HFF-Myc (cell line): Measurements from ENCODE around the gene CAMTA1.

Experiments used
- DNase-seq: peaks from one replicate; pipeline ENCODE4 v3.0.0-alpha.2; 2011; ENCODE audit warnings: low read depth; ENCODE audit errors: extremely low read depth
- H3K4me3 ChIP-seq: replicated peaks from 2 replicates; pipeline ENCODE4 v1.5.1; 2011; ENCODE audit warnings: low read depth, mild to moderate bottlenecking, control low read depth, low read length
- CTCF ChIP-seq: IDR thresholded peaks from 2 replicates; pipeline ENCODE4 v1.5.1; 2012; ENCODE audit warnings: mild to moderate bottlenecking, low read depth, low read length, control low read depth; ENCODE audit errors: missing control alignments

Gene CAMTA1

DNA sequence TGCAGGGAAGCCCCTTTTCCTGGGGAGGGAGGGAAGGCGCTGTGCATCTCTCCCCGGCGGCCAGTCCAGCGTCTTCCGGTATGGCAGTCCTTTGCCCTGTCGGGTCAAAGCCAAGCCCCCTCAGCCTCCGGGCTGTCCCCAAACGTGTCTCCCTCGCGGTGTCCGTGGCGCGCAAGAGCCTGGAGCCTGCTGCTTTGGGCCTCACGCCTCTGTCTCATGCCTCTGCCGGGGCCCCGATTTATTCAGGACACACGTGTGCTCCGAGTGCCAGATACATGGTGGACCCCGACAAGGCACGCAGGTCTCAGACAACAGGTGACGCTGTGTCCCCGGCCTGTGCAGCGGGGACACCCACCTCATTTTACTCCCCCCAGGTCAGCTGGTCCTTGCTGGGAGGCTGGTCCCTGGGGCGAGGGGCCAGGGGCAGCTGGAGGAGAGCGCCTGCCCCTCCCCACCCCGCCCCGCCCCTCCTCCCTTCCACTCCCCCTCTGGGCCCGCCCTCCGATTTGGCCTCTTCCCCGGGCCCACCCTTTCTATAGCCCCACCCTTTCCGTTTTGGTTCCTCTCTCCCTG lies 176.7 kb downstream of the CAMTA1 start:
- TF ChIP-seq CTCF, result no peak
- no peak overlapping the region for H3K4me3 ChIP-seq
- no peak for DNase-seq

GRCh38 chr1:6962478-6962995 lies 177.3 kb downstream of the CAMTA1 start:
- no peak for DNase-seq
- TF ChIP-seq CTCF, result no peak
- no peak overlapping the region for H3K4me3 ChIP-seq

DNA sequence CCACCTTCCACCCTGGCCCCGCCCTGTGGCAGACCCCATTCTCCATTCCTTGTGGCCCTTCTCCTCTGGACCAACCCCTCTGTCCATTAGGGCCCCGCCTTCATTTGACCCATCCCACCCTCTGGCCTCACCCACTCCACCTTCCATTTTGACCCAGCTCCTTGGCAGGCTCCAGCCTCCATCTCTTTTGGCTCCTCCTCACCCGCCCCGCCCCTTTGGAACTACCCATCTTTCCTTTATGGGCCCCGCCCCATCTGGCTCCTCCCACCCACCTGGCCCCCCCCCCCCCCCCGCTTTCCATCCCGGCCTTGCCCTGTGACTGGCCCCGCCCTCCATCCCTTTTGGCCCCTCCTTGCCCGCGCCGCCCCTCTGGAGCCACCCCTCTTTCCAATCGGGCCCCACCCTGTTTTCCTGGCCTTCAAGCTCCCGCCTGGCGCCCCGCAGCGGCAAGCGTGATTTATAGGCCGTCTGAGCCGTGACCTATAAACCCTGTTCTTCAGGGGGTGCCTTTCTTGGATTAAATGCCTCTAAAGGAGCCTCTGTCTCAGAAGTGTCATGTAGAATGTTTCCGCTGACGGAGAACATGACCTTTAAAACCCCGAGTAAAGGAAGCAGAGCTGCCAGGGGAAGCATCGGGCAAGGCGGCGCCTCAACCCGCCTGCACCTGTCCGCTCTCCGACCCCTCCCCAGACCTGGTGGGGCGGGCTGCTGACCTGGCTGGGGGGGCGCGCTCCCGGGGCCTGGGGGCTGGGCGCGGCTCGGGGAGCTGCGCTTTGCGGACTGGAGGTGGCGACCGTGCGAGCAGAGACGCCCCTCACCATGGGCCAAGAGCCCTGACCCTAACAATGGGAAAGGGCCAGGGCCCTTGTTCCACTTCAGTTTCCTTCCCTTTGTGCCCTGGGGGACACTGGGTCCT lies 178.0 kb downstream of the CAMTA1 start:
- TF ChIP-seq CTCF, result no peak
- no peak overlapping the region for H3K4me3 ChIP-seq
- no peak for DNase-seq

- DNase-seq, result no peak
- H3K4me3 ChIP-seq, result no peak overlapping the region
- TF ChIP-seq CTCF, result no peak
Observed at GRCh38 chr1:6963912-6964307, 178.7 kb downstream of the CAMTA1 start.

- DNase-seq, result no peak
- H3K4me3 ChIP-seq, result no peak overlapping the region
- no peak for TF ChIP-seq CTCF
Observed at GRCh38 chr1:6965083-6965934, 180.1 kb downstream of the CAMTA1 start.

DNA sequence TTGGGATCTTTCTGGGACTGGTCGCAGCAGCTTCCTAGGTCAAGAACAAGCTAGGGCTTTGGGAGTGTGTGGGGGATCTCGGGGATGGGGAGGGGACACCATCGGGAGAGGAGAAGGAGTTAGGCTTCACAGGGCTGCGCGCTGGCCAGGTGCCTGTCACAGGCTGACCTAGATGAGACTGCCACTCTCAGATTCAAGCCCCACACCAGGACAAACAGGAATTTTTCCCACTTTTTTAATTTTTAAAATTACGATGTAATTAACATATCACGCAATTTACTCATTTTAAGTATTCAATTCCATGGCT lies 180.6 kb downstream of the CAMTA1 start:
- DNase-seq, result no peak
- TF ChIP-seq CTCF, result no peak
- no peak overlapping the region for H3K4me3 ChIP-seq
